ENCODE measurements around the gene BPIFB1. TPM values are rescaled to one million over a fixed set of nuclear protein-coding genes. Genes with fewer than 3 reads are reported as not detected.
A peak's percentile ranks its signal among the peaks of the same experiment; 100 is the strongest.

The BPIFB1 gene
- total and polyA plus RNA-seq, 9 of the 15 experiments (the other 6 are each of a cell fraction or from before 2014, with no cell fraction given) = not detected

- TF ChIP-seq HMBOX1 (IDR thresholded peaks at IDR 0.05) = peak; percentile 54
- no peak for TF ChIP-seq EP400 (IDR thresholded peaks at IDR 0.05)
- TF ChIP-seq LEF1 (IDR thresholded peaks at IDR 0.05) = peak; percentile 83
- peak; percentile 68 to 86; a peak in 3 of 4 replicates for TF ChIP-seq TBL1XR1 (IDR thresholded peaks at IDR 0.05; ENCODE audit: low read length in 2 of 2)
- TF ChIP-seq, protein P1, sequence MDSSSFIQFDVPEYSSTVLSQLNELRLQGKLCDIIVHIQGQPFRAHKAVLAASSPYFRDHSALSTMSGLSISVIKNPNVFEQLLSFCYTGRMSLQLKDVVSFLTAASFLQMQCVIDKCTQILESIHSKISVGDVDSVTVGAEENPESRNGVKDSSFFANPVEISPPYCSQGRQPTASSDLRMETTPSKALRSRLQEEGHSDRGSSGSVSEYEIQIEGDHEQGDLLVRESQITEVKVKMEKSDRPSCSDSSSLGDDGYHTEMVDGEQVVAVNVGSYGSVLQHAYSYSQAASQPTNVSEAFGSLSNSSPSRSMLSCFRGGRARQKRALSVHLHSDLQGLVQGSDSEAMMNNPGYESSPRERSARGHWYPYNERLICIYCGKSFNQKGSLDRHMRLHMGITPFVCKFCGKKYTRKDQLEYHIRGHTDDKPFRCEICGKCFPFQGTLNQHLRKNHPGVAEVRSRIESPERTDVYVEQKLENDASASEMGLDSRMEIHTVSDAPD (CRISPR knock-in tag; IDR thresholded peaks at IDR 0.05) = no peak
- TF ChIP-seq JUND (IDR thresholded peaks at IDR 0.05; ENCODE audit: borderline replicate concordance, low read depth, low read length) = peak; percentile 74
- TF ChIP-seq JUND (tag; IDR thresholded peaks at IDR 0.05; ENCODE audit: borderline replicate concordance, low read depth, low read length) = peak; percentile 76; the same call in 2 of the 3 replicates
- TF ChIP-seq SRSF1 (IDR thresholded peaks at IDR 0.05; ENCODE audit: low read depth, low read length) = no peak
- TF ChIP-seq SMAD1 (IDR thresholded peaks at IDR 0.05; ENCODE audit: low read depth, low read length, partially characterized antibody) = no peak
- TF ChIP-seq RBBP5 (IDR thresholded peaks at IDR 0.05; ENCODE audit: borderline replicate concordance, insufficient read depth, low read length, poor library complexity, severe bottlenecking) = peak; percentile 43
- TF ChIP-seq ETV5 (CRISPR knock-in tag; IDR thresholded peaks at IDR 0.05; ENCODE audit: low read depth) = peak; percentile 29; the same call in 1 of the 2 replicates
- TF ChIP-seq EHMT2 (IDR thresholded peaks at IDR 0.05) = peak; percentile 83
- TF ChIP-seq NEUROD1 (IDR thresholded peaks at IDR 0.05; ENCODE audit: borderline replicate concordance, low read depth, low read length, partially characterized antibody) = peak; percentile 36
- TF ChIP-seq TCF3 (CRISPR knock-in tag; IDR thresholded peaks at IDR 0.05) = peak; percentile 93
- TF ChIP-seq SMARCE1 (IDR thresholded peaks at IDR 0.05) = peak; percentile 65
- TF ChIP-seq, protein P2, sequence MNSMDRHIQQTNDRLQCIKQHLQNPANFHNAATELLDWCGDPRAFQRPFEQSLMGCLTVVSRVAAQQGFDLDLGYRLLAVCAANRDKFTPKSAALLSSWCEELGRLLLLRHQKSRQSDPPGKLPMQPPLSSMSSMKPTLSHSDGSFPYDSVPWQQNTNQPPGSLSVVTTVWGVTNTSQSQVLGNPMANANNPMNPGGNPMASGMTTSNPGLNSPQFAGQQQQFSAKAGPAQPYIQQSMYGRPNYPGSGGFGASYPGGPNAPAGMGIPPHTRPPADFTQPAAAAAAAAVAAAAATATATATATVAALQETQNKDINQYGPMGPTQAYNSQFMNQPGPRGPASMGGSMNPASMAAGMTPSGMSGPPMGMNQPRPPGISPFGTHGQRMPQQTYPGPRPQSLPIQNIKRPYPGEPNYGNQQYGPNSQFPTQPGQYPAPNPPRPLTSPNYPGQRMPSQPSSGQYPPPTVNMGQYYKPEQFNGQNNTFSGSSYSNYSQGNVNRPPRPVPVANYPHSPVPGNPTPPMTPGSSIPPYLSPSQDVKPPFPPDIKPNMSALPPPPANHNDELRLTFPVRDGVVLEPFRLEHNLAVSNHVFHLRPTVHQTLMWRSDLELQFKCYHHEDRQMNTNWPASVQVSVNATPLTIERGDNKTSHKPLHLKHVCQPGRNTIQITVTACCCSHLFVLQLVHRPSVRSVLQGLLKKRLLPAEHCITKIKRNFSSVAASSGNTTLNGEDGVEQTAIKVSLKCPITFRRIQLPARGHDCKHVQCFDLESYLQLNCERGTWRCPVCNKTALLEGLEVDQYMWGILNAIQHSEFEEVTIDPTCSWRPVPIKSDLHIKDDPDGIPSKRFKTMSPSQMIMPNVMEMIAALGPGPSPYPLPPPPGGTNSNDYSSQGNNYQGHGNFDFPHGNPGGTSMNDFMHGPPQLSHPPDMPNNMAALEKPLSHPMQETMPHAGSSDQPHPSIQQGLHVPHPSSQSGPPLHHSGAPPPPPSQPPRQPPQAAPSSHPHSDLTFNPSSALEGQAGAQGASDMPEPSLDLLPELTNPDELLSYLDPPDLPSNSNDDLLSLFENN (IDR thresholded peaks at IDR 0.05; ENCODE audit: low read depth in 2 of 2, low read length in 2 of 2) = peak in 1 of 2 experiments; percentile 72; a peak in 1 of 4 replicates
- no peak for TF ChIP-seq ZNF197 (CRISPR knock-in tag; IDR thresholded peaks at IDR 0.05; ENCODE audit: low read depth)
- TF ChIP-seq NFIX (CRISPR knock-in tag; IDR thresholded peaks at IDR 0.05; ENCODE audit: low read depth) = no peak
- TF ChIP-seq CXXC5 (CRISPR knock-in tag; IDR thresholded peaks at IDR 0.05) = peak; percentile 77
- TF ChIP-seq ESRRA (IDR thresholded peaks at IDR 0.05; ENCODE audit: borderline replicate concordance, low read depth) = peak; percentile 89
- peak; percentile 64; the same call in 1 of the 2 replicates for TF ChIP-seq PHB2 (IDR thresholded peaks at IDR 0.05; ENCODE audit: low read depth)
These were observed 56.6 kb downstream of the BPIFB1 start (continued) for GRCh38 chr20:33339515-33340058.

All from K562 (cell line).